K562 (cell line): ENCODE measurements around the gene PPIE. TPM values are rescaled to one million over a fixed set of nuclear protein-coding genes. Genes with fewer than 3 reads are reported as not detected.

Source experiments
- FOS ChIP-seq: IDR thresholded peaks from 3 replicates; pipeline ENCODE4 v1.6.1; 2011; ENCODE audit not compliant: insufficient read length; ENCODE audit errors: extremely low read depth
- FOXA1 ChIP-seq: fragments of 450-650 bp; IDR thresholded peaks from 2 replicates; pipeline ENCODE4 v1.6.1; 2016; ENCODE audit warnings: mild to moderate bottlenecking, borderline replicate concordance
- ILK ChIP-seq: fragments of 450-650 bp; IDR thresholded peaks from 2 replicates; pipeline ENCODE4 v1.6.1; 2016; ENCODE audit warnings: missing genetic modification characterization, low read depth, mild to moderate bottlenecking, missing compliant biosample characterization, moderate library complexity, borderline replicate concordance
- TCF7L2 ChIP-seq: fragments of 150-350 bp; IDR thresholded peaks from 2 replicates; pipeline ENCODE4 v1.6.1; 2016; ENCODE audit warnings: low read depth, mild to moderate bottlenecking, low read length, moderate library complexity
- TRIM24 ChIP-seq, 2 experiments: fragments of 450-650 bp; IDR thresholded peaks; 2 replicates each; pipeline ENCODE4 v1.6.1; 2016
- polyA plus RNA-seq, 8 experiments: library from polyadenylated mRNA; depleted of rRNA in 4 of 8; stranded (reverse) in 5 of 8; unstranded in 3 of 8; fragments of >200 nt; fragmentation: Nextera tagmentation in 2 of 8; fragmentation: Illumina TruSeq in 1 of 8; extraction: Ambion mirVana in 2 of 8; extraction: Trizol in 1 of 8; gene quantifications; 2 replicates each; pipeline versions ENCODE4 v1.2.1 to v1.2.3, GENCODE V29; 2011 to 2014; ENCODE audit warnings: inconsistent platforms in 1 of 8, missing spikeins in 1 of 8
- total RNA-seq, 7 experiments: library from RNA; depleted of rRNA in 6 of 7; stranded (reverse); fragments of >200 nt in 6 of 7; fragmentation: Illumina TruSeq in 2 of 7; extraction: Trizol in 2 of 7; gene quantifications; 2 replicates each; pipeline versions ENCODE4 v1.2.1 to v1.2.3, GENCODE V29; 2011 to 2021; ENCODE audit warnings: low replicate concordance in 1 of 7
- TF ChIP-seq, protein P1 (sequence below): sonication (generic); formaldehyde crosslinking; IDR thresholded peaks from 2 replicates; pipeline ENCODE4 v1.8.0; 2023; ENCODE audit warnings: mild to moderate bottlenecking, missing genetic modification reagents
- TF ChIP-seq, protein P2 (sequence below): sonication (generic); formaldehyde crosslinking; IDR thresholded peaks from 2 replicates; pipeline ENCODE4 v1.4.0; 2020; ENCODE audit warnings: mild to moderate bottlenecking, missing genetic modification reagents
- TF ChIP-seq, protein P3 (sequence below): fragments of 450-650 bp; IDR thresholded peaks from 2 replicates; pipeline ENCODE4 v1.6.1; 2016; ENCODE audit warnings: antibody characterized with exemption

PPIE gene
- total and polyA plus RNA-seq, 9 of the 15 experiments (the other 6 are each of a cell fraction or from before 2014, with no cell fraction given): 75.4 to 444 (median 131) TPM

DNA sequence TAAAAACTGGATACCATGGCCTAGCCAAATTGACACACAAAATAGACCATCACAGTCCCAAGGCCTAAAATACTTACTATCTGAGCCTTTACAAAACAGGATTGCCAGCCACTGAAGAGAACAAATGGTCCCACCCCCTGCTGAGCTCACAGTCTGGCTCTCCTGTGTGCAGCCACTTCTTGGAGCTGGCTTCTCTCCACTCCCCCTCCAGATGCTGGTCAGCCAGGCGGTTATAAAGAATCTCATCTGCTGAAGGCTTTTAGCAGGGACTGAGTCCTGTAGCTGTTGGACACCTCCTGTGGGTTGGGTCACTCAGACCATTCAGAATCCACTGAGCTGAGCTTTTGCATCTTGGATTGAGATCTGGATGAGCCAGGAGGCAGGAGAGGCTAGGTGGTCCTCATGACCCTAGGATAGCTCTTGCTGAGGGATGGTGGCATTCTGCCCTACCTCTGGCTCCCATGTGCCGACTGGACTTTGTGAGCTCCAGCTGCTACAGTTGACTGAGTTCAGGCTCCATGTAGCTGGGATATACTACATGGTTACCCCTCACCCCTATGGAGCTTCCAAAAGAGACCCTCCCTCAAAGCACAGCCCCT, 16.3 kb downstream of the PPIE start (continued):
- TF ChIP-seq, protein P1, sequence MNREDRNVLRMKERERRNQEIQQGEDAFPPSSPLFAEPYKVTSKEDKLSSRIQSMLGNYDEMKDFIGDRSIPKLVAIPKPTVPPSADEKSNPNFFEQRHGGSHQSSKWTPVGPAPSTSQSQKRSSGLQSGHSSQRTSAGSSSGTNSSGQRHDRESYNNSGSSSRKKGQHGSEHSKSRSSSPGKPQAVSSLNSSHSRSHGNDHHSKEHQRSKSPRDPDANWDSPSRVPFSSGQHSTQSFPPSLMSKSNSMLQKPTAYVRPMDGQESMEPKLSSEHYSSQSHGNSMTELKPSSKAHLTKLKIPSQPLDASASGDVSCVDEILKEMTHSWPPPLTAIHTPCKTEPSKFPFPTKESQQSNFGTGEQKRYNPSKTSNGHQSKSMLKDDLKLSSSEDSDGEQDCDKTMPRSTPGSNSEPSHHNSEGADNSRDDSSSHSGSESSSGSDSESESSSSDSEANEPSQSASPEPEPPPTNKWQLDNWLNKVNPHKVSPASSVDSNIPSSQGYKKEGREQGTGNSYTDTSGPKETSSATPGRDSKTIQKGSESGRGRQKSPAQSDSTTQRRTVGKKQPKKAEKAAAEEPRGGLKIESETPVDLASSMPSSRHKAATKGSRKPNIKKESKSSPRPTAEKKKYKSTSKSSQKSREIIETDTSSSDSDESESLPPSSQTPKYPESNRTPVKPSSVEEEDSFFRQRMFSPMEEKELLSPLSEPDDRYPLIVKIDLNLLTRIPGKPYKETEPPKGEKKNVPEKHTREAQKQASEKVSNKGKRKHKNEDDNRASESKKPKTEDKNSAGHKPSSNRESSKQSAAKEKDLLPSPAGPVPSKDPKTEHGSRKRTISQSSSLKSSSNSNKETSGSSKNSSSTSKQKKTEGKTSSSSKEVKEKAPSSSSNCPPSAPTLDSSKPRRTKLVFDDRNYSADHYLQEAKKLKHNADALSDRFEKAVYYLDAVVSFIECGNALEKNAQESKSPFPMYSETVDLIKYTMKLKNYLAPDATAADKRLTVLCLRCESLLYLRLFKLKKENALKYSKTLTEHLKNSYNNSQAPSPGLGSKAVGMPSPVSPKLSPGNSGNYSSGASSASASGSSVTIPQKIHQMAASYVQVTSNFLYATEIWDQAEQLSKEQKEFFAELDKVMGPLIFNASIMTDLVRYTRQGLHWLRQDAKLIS (CRISPR knock-in tag): no peak
- TF ChIP-seq FOXA1 (no peak), TRIM24 (IDR thresholded peaks at IDR 0.05) (no peak), ILK (no peak), FOS (no peak), TCF7L2 (no peak)
- TF ChIP-seq, protein P2, sequence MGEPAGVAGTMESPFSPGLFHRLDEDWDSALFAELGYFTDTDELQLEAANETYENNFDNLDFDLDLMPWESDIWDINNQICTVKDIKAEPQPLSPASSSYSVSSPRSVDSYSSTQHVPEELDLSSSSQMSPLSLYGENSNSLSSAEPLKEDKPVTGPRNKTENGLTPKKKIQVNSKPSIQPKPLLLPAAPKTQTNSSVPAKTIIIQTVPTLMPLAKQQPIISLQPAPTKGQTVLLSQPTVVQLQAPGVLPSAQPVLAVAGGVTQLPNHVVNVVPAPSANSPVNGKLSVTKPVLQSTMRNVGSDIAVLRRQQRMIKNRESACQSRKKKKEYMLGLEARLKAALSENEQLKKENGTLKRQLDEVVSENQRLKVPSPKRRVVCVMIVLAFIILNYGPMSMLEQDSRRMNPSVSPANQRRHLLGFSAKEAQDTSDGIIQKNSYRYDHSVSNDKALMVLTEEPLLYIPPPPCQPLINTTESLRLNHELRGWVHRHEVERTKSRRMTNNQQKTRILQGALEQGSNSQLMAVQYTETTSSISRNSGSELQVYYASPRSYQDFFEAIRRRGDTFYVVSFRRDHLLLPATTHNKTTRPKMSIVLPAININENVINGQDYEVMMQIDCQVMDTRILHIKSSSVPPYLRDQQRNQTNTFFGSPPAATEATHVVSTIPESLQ: no peak
- TF ChIP-seq, protein P3, sequence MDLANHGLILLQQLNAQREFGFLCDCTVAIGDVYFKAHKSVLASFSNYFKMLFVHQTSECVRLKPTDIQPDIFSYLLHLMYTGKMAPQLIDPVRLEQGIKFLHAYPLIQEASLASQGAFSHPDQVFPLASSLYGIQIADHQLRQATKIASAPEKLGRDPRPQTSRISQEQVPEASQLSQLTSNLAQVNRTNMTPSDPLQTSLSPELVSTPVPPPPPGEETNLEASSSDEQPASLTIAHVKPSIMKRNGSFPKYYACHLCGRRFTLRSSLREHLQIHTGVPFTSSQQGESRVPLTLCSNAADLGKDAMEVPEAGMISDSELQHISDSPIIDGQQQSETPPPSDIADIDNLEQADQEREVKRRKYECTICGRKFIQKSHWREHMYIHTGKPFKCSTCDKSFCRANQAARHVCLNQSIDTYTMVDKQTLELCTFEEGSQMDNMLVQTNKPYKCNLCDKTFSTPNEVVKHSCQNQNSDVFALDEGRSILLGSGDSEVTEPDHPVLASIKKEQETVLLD: no peak
